Stimulated activated CD8-positive, alpha-beta memory T cell treated with anti-CD3 and anti-CD28 coated beads, Interleukin-12 subunit alpha, Interleukin-12 subunit beta, amount 100 ng/mL, for 24 hours (primary cell): ENCODE results near the gene PTPRA.
"Not testable (repeated sequence)": the region's sequence is repeated elsewhere in the genome, so short reads cannot be mapped to it uniquely, and the experiment has no call there.

Experiments
- DNase-seq: peaks from one replicate; pipeline ENCODE4 v3.0.0-alpha.2; 2020; ENCODE audit errors: extremely low read depth

Gene PTPRA

GRCh38 chr20:3000852-3001523 is 127.7 kb downstream of the PTPRA start:
- no peak for DNase-seq

- no peak for DNase-seq
Observed at GRCh38 chr20:3003416-3003815, 130.1 kb downstream of the PTPRA start.

- no peak for DNase-seq
Observed at GRCh38 chr20:3010985-3011723, 137.9 kb downstream of the PTPRA start.

GRCh38 chr20:3011752-3012151 is 138.5 kb downstream of the PTPRA start:
- no peak for DNase-seq

- no peak for DNase-seq
Observed at GRCh38 chr20:3013771-3014170, 140.5 kb downstream of the PTPRA start.

GRCh38 chr20:3014179-3014578 is 140.9 kb downstream of the PTPRA start:
- DNase-seq, result no peak

GRCh38 chr20:3014662-3015061 is 141.4 kb downstream of the PTPRA start:
- no peak for DNase-seq

GRCh38 chr20:3015302-3015701 is 142.0 kb downstream of the PTPRA start:
- not testable (repeated sequence) for DNase-seq

GRCh38 chr20:3021327-3021726 is 148.0 kb downstream of the PTPRA start:
- DNase-seq, result no peak

GRCh38 chr20:3021777-3022176 is 148.5 kb downstream of the PTPRA start:
- no peak for DNase-seq

GRCh38 chr20:3022559-3023490 is 149.5 kb downstream of the PTPRA start:
- DNase-seq, result not testable (repeated sequence)

- DNase-seq, result no peak
Observed at GRCh38 chr20:3027987-3028386, 154.7 kb downstream of the PTPRA start.

GRCh38 chr20:3031524-3032147 is 158.4 kb downstream of the PTPRA start:
- no peak for DNase-seq

GRCh38 chr20:3032624-3033023 is 159.3 kb downstream of the PTPRA start:
- no peak for DNase-seq

GRCh38 chr20:3037654-3038053 is 164.4 kb downstream of the PTPRA start:
- DNase-seq, result no peak

- DNase-seq, result no peak
Observed at GRCh38 chr20:3038454-3038853, 165.2 kb downstream of the PTPRA start.

GRCh38 chr20:3039426-3039825 is 166.1 kb downstream of the PTPRA start:
- DNase-seq, result no peak

GRCh38 chr20:3040086-3040485 is 166.8 kb downstream of the PTPRA start:
- no peak for DNase-seq

GRCh38 chr20:3041854-3042409 is 168.7 kb downstream of the PTPRA start:
- no peak for DNase-seq

- no peak for DNase-seq
Observed at GRCh38 chr20:3042625-3043024, 169.3 kb downstream of the PTPRA start.

- DNase-seq, result no peak
Observed at GRCh38 chr20:3043322-3043721, 170.0 kb downstream of the PTPRA start, which contains the start of gene GNRH2. GNRH2 (plus strand) TSS chr20:3043622; CDS start chr20:3044415, 793 bp downstream.
